WTC11 (cell line): ENCODE results near the gene MLC1.

Experiments
- CREB1 ChIP-seq: sonication (generic); formaldehyde crosslinking; IDR thresholded peaks from 2 replicates; pipeline ENCODE4 v1.8.0; 2023; ENCODE audit warnings: mild to moderate bottlenecking, missing genetic modification reagents
- FOXP1 ChIP-seq: sonication (generic); formaldehyde crosslinking; IDR thresholded peaks from 2 replicates; pipeline ENCODE4 v1.8.0; 2022; ENCODE audit warnings: missing genetic modification reagents, mild to moderate bottlenecking, moderate library complexity, borderline replicate concordance
- IRF2 ChIP-seq: sonication (generic); formaldehyde crosslinking; IDR thresholded peaks from 2 replicates; pipeline ENCODE4 v1.8.0; 2022; ENCODE audit warnings: low read depth, missing genetic modification reagents, borderline replicate concordance
- JUN ChIP-seq: sonication (generic); formaldehyde crosslinking; IDR thresholded peaks from 2 replicates; pipeline ENCODE4 v1.8.0; 2023; ENCODE audit warnings: mild to moderate bottlenecking, missing genetic modification reagents
- MAX ChIP-seq: sonication (generic); formaldehyde crosslinking; IDR thresholded peaks from 2 replicates; pipeline ENCODE4 v1.8.0; 2022; ENCODE audit warnings: mild to moderate bottlenecking, missing genetic modification reagents
- PRDM15 ChIP-seq: sonication (generic); formaldehyde crosslinking; IDR thresholded peaks from 2 replicates; pipeline ENCODE4 v1.8.0; 2022; ENCODE audit warnings: missing genetic modification reagents
- ZNF671 ChIP-seq: fragments of 250-450 bp; sonication (Bioruptor Pico); IDR thresholded peaks from 2 replicates; pipeline ENCODE4 v1.8.0; 2021; ENCODE audit warnings: mild to moderate bottlenecking
- TF ChIP-seq, protein P1 (sequence below): fragments of 200-600 bp; IDR thresholded peaks from 2 replicates; pipeline ENCODE4 v1.8.0; 2022; ENCODE audit warnings: antibody characterized with exemption
- TF ChIP-seq, protein P2 (sequence below): fragments of 250-450 bp; sonication (Bioruptor Pico); IDR thresholded peaks from 2 replicates; pipeline ENCODE4 v1.8.0; 2021; ENCODE audit warnings: mild to moderate bottlenecking
- TF ChIP-seq, protein P3 (sequence below): sonication (generic); formaldehyde crosslinking; IDR thresholded peaks from 2 replicates; pipeline ENCODE4 v1.8.1; 2022; ENCODE audit warnings: low read depth, mild to moderate bottlenecking, moderate library complexity, missing genetic modification reagents, borderline replicate concordance
- TF ChIP-seq, protein P4 (sequence below): sonication (generic); formaldehyde crosslinking; IDR thresholded peaks from 2 replicates; pipeline ENCODE4 v1.8.1; 2023; ENCODE audit warnings: mild to moderate bottlenecking, missing genetic modification reagents, moderate library complexity
- TF ChIP-seq, protein P5 (sequence below): sonication (generic); formaldehyde crosslinking; IDR thresholded peaks from 2 replicates; pipeline ENCODE4 v1.8.1; 2022; ENCODE audit warnings: missing genetic modification reagents, borderline replicate concordance

DNA sequence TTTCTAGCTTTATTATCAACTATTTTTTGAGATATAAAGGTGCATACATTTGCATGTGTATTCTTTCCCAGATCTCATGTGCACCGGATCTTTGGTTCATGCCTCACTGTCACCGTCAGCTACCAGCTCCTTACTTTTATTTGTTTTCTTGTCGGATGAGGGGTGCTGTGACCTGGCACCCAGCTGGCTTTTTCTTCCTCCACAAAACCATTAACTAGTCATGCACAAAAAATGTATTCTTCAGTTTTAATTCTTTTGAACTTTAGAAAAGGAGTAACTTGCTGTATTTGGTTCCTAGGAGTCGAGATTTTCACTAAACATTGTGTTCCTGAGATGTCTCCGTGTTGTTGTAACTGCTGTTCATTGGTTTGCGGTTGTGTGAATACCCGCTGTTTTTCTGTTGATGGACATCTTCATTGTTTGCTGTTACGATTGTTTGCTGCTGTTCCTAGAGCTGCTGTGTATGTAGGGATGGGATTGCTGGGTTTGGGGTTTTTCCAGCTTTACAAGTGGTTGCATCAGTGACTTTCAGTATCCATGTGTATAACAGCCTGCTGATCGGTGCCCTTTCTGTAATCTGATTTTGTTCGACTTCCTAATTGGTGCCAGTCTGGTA, 44.0 kb upstream of the MLC1 start:
- TF ChIP-seq, protein P1, sequence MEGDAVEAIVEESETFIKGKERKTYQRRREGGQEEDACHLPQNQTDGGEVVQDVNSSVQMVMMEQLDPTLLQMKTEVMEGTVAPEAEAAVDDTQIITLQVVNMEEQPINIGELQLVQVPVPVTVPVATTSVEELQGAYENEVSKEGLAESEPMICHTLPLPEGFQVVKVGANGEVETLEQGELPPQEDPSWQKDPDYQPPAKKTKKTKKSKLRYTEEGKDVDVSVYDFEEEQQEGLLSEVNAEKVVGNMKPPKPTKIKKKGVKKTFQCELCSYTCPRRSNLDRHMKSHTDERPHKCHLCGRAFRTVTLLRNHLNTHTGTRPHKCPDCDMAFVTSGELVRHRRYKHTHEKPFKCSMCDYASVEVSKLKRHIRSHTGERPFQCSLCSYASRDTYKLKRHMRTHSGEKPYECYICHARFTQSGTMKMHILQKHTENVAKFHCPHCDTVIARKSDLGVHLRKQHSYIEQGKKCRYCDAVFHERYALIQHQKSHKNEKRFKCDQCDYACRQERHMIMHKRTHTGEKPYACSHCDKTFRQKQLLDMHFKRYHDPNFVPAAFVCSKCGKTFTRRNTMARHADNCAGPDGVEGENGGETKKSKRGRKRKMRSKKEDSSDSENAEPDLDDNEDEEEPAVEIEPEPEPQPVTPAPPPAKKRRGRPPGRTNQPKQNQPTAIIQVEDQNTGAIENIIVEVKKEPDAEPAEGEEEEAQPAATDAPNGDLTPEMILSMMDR, result no peak
- TF ChIP-seq CREB1 (CRISPR knock-in tag) (no peak), JUN (CRISPR knock-in tag) (no peak), IRF2 (CRISPR knock-in tag) (no peak), MAX (CRISPR knock-in tag) (no peak), PRDM15 (CRISPR knock-in tag) (no peak), FOXP1 (CRISPR knock-in tag) (no peak), ZNF671 (no peak)
- TF ChIP-seq, protein P2, sequence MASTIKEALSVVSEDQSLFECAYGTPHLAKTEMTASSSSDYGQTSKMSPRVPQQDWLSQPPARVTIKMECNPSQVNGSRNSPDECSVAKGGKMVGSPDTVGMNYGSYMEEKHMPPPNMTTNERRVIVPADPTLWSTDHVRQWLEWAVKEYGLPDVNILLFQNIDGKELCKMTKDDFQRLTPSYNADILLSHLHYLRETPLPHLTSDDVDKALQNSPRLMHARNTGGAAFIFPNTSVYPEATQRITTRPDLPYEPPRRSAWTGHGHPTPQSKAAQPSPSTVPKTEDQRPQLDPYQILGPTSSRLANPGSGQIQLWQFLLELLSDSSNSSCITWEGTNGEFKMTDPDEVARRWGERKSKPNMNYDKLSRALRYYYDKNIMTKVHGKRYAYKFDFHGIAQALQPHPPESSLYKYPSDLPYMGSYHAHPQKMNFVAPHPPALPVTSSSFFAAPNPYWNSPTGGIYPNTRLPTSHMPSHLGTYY (CRISPR knock-in tag), result no peak
- TF ChIP-seq, protein P3, sequence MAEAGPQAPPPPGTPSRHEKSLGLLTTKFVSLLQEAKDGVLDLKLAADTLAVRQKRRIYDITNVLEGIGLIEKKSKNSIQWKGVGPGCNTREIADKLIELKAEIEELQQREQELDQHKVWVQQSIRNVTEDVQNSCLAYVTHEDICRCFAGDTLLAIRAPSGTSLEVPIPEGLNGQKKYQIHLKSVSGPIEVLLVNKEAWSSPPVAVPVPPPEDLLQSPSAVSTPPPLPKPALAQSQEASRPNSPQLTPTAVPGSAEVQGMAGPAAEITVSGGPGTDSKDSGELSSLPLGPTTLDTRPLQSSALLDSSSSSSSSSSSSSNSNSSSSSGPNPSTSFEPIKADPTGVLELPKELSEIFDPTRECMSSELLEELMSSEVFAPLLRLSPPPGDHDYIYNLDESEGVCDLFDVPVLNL (CRISPR knock-in tag), result no peak
- TF ChIP-seq, protein P4, sequence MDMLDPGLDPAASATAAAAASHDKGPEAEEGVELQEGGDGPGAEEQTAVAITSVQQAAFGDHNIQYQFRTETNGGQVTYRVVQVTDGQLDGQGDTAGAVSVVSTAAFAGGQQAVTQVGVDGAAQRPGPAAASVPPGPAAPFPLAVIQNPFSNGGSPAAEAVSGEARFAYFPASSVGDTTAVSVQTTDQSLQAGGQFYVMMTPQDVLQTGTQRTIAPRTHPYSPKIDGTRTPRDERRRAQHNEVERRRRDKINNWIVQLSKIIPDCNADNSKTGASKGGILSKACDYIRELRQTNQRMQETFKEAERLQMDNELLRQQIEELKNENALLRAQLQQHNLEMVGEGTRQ (CRISPR knock-in tag), result no peak
- TF ChIP-seq, protein P5, sequence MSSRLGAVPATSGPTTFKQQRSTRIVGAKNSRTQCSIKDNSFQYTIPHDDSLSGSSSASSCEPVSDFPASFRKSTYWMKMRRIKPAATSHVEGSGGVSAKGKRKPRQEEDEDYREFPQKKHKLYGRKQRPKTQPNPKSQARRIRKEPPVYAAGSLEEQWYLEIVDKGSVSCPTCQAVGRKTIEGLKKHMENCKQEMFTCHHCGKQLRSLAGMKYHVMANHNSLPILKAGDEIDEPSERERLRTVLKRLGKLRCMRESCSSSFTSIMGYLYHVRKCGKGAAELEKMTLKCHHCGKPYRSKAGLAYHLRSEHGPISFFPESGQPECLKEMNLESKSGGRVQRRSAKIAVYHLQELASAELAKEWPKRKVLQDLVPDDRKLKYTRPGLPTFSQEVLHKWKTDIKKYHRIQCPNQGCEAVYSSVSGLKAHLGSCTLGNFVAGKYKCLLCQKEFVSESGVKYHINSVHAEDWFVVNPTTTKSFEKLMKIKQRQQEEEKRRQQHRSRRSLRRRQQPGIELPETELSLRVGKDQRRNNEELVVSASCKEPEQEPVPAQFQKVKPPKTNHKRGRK (CRISPR knock-in tag), result no peak
